Inferior parietal cortex (tissue), 1 donor: ENCODE results near the gene TLN1.

Experiments used
- DNase-seq: peaks from one replicate; pipeline ENCODE4 v3.0.0-alpha.2; 2016; ENCODE audit errors: extremely low spot score

Gene TLN1

GRCh38 chr9:35664531-35665470 lies 67.2 kb downstream of the TLN1 start, which contains the start of gene ARHGEF39:
Gene ARHGEF39 (minus strand): TSS chr9:35665195. CDS start chr9:35665169, 26 bp downstream.
- DNase-seq: peak; percentile 67

GRCh38 chr9:35662437-35662836 lies 69.6 kb downstream of the TLN1 start:
- DNase-seq: no peak

- no peak for DNase-seq
Observed at GRCh38 chr9:35661756-35662350, 70.1 kb downstream of the TLN1 start.

GRCh38 chr9:35660966-35661415 lies 71.0 kb downstream of the TLN1 start:
- peak; percentile 38 for DNase-seq

GRCh38 chr9:35659340-35659739 lies 72.7 kb downstream of the TLN1 start:
- DNase-seq: no peak

GRCh38 chr9:35658968-35659220 lies 73.1 kb downstream of the TLN1 start:
- peak; percentile 29 for DNase-seq

GRCh38 chr9:35658137-35658967 lies 73.6 kb downstream of the TLN1 start, which contains the start of gene CCDC107:
Gene CCDC107 (plus strand): TSS chr9:35658292. CDS start chr9:35658380, 88 bp downstream.
- DNase-seq: peak; percentile 90

- peak; percentile 97 for DNase-seq
Observed at GRCh38 chr9:35657546-35658136, 74.4 kb downstream of the TLN1 start, which contains the start of gene RMRP. Gene RMRP (minus strand): TSS chr9:35658019.

GRCh38 chr9:35656831-35657545 lies 75.0 kb downstream of the TLN1 start:
- peak; percentile 54 for DNase-seq

GRCh38 chr9:35656348-35656747 lies 75.6 kb downstream of the TLN1 start:
- DNase-seq: no peak

- DNase-seq: no peak
Observed at GRCh38 chr9:35653611-35654010, 78.4 kb downstream of the TLN1 start.

- DNase-seq: no peak
Observed at GRCh38 chr9:35652829-35653209, 79.2 kb downstream of the TLN1 start.

- no peak for DNase-seq
Observed at GRCh38 chr9:35651956-35652828, 79.8 kb downstream of the TLN1 start.

- no peak for DNase-seq
Observed at GRCh38 chr9:35650341-35651158, 81.4 kb downstream of the TLN1 start, which contains the start of gene SIT1. Gene SIT1 (minus strand): TSS chr9:35650931. CDS start chr9:35650853, 78 bp downstream.

- DNase-seq: no peak
Observed at GRCh38 chr9:35649431-35650340, 82.3 kb downstream of the TLN1 start.
